Activated T-helper 1 cell treated with Interleukin-2 at 50 U/mL for 16 hours (primary cell): ENCODE measurements around the gene UBE3C.

Experiments
- DNase-seq: peaks from one replicate; pipeline ENCODE4 v3.0.0-alpha.2; 2020; ENCODE audit warnings: low read depth

UBE3C gene

DNA sequence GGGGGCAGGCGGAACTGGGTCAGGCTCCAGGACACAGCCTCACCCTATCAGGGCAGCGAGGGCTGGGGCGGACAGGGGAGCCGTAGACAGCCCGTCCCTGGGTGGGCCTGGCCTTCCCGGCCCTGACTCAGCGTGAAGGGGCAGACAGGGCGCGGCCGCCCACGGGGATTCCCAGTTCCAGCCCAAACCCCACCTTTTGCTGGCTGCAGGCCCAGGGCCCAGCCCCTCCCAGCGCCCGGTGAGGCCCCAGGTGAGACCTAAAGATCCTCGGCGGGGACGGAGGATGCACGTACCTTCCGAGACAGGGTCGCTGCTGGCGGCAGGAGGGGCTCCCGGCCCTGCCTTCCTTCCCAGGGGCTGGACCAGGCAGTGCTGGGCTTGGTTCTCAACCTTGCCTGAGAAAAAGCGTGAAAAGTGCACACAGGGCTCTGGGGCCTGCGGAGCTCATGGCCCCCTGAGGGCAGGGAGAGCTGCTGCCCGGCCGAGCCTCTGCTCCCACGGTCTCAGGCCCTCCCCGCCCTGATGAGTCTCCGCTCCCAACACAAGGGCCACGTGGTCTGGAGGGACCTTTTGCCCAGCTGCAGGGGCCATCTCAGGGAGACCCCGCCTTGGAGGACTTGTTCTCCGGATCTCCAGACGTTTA, 154.2 kb downstream of the UBE3C start:
- DNase-seq = no peak

DNA sequence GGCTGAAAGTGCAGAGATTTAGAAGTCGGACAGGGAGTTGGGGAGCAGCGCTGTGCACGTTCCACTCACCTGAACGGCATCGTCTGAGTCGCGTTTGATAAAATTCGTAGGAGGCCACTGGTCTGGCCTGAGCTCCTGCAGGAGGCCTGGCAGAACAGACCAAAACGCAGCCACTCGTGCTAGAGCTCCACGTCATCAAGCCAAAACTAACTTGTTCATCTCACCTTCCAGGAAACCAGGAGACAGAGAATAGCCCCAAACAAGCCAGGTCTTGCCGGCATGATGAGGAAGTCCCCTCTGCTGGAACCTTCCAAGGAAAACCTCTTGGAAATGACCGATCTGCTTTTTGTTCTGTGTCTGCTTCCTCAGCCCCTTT, 154.7 kb downstream of the UBE3C start:
- DNase-seq = no peak

DNA sequence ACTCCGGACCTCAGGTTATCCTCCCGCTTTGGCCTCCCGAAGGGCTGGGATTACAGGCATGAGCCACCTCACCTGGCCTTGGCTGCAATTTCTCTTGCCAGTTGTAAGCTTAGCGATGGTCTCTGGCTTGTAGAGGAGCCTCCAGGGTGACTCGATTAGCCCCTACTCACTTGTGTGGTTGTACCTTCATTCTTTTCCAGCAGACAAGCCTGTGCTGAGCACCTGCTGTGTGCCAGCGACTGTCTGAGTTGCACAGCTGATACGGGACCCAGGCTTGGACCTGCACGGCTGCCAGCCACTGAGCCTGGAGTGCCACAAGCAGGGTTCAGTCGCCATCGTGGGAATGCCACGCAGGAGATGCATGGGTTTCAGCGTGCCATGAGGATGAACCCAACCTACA, 156.0 kb downstream of the UBE3C start:
- DNase-seq = no peak

DNA sequence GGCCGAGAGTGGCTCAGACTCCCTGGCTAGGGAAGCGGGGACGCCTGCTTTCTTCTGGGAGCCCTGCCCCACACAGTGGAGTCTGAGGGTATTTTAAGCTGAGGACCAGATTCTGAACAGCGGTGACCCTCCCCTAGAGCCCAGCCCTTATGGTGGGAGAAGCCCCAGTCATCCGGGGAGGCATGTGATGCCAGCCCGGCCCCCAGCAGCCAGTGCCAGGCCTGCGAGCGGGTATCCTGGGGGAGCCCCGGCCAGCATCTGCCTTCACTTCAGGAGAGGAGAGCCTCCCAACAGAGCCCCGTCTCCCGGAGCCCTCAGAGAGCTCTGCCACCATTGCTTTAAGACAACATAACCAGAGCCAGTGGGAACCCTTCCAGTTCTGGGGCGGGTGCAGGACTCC, 156.6 kb downstream of the UBE3C start:
- DNase-seq = no peak

DNA sequence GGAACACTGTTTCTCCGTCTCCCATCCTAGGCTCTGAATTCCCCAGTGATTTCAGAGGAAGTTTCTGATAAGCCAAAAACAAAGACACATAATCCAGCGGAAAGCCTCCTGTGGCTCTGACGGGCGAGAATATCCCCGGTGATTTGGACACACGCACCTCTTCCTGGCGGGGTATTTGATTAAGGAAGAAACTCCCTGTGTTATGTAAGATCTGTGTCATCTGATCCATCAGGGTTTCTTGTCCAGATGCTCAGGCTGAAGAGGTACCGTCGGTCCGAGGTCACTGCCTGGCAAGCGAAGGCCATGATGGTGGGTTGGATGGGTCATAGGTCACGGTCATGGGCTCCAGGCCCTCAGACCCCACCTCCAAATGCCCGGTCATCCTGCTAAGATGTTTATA, 158.5 kb downstream of the UBE3C start:
- DNase-seq = no peak

DNA sequence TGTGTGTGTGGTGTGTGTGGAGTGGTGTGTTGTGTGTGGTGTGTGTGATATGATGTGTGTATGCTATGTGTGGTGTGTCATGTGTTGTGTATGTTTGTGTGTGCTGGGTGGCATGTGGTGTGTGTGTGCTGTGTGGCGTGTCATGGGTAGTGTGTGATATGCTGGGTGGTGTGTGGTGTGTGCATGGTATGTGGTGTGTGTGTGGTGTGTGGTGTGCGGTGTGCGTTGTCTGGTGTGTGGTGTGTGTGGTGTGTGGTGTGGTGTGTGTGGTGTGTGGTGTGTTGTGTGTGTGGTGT, 160.5 kb downstream of the UBE3C start:
- DNase-seq = no peak

DNA sequence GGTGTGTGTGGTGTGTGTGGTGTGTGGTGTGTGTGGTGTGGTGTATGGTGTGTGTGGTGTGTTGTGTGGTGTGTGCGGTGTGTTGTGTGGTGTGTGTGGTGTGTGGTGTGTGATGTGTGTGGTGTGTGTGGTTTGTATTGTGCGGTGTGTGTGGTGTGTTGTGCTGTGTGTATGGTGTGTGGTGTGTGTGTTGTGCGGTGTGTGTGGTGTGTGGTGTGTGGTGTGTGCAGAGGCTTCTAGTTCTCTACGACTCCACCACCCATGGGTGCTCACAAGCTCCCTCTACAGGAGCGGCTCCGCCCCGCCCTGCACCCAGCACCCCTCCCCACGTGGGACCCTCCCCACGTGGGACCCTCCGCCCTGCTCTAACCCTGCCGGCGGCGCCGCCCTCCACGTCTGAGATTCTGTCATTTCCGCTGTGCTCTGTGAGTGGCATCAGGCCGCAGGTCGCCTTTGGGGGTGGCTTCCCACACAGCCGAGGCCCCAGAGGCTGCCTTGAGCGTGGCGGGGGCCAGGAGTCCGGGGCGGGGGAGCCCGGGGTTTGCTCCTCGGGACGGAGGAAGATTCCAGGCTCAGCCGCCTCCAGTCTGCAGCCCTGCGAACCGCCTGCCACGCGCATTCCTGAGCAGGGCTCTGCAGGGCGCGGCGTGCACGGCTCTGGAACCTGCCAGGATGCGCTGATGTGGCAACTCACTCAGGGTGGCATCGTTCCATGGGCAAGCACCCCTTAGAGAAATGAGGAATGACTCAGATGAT, 161.1 kb downstream of the UBE3C start:
- peak; percentile 13 for DNase-seq

DNA sequence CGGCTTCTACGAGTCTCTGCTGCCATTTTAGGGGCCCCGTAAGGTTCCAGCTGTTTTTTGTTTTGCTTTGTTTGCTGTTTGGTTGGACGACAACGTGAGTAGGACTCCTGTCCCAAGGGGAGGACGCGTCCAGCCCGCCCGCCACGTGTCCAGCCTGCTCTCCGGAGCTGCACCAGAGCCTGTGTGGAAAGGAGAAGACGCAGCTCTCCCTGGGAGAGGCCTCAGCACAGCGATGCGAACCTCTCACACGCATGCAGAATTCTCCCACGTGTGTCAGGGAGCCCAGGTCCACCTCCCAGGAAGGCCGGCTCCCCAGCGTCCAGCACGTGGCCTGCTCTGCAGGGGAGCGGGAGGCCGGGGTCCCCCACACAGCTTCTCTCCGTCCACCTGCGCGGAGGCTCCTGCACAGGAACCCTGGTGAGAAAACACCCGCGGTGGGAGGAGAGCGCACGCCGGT, 161.7 kb downstream of the UBE3C start:
- DNase-seq = no peak

DNA sequence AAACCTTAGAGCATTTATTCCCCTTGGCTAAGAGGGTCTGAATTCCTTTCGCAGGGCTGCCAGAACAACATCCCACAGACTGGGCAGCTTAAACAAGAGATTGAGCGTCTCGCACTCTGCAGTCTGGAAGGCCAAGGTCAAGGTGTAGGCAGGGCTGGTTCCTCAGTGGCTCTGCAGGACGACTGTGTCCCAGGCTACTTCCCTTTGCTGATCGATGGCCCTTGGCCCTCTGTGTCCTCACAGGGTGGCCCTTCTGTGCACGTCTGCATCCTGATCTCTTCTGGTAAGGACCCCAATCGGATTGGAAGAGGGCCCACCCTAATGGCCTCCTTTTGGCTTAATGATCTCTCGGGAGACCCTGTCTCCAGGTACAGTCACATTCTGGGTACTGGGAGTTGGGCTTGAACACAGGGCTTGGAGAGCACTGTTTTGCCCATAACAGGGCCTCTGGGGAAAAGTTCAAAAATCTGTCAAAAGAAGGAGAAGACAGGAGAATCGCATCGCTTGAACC, 162.9 kb downstream of the UBE3C start:
- DNase-seq = no peak

DNA sequence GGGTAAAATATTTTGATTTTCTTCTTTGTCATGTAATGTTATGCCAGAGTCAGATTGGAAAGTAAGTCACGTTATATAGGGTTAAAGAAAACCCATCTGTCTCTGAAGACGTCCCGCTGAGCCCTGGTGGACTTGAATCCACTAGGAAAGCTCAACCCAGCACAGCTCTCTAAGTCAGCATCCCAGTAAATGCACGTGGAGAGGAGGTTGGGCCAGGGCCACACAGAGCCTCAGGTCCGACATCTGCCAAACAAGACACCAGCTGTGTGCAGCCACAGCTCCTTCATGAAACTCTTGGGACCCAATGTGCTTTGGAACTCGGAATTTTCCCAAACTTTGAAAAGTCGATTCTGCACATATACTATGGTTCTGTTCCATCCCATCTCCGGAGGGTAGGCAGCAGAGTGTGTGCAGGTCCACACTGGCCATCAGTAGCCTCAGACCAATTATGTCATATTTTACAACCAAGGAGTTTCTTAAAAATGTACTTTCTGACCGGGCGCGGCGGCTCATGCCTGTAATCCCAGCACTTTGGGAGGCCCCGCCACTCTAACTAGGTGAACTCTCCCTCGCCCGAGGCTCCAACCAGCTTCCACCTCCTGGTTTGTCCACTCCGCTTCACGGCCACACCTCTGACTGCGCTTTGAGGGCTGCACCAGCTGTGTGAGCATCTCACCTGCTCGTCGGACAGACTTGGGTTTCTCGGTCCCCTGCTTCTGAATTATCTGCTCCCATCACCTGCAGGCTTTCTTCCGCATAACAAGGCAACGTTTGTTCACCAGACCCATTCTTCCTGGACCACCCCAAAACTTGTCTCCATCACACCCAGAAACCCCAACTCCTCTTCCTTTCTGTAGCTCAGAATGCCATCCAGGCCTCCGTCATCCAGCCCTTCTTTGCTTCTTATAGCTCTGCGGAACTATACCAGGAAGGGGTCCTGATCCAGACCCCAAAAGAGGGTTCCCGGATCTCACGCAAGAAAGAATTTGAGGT, 168.4 kb downstream of the UBE3C start:
- no peak for DNase-seq

DNA sequence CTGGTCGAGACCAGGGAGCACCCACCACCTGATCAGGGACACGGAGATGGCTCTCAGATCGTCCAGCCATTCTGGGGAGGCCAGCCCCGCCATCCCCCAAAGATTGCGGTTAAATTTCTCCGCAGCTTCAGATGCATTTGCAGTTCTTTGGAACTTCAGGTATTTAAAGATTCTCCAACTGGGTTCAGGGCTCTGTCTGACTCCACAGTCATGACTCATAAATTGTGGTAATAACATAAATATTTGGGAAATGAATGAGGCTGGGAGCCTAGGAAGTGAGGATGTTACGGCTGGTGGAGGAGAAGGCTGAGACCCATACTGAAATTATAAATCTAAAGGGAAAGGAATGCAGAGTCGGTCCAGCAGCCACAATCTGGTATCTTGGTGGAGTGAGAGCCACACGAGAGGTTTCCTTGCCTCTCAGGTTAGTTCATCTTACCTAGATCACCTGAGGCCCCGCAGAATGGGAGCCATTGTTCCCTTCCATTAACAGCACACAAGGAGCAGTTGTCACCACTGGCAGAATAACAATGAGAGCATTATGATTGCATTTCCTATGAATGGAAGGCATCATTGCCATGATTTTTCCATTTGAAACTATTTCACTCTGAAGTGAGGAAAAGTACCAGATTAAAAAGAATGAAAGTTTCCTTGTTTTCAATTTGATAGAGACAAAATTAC, 171.4 kb downstream of the UBE3C start:
- DNase-seq = no peak

DNA sequence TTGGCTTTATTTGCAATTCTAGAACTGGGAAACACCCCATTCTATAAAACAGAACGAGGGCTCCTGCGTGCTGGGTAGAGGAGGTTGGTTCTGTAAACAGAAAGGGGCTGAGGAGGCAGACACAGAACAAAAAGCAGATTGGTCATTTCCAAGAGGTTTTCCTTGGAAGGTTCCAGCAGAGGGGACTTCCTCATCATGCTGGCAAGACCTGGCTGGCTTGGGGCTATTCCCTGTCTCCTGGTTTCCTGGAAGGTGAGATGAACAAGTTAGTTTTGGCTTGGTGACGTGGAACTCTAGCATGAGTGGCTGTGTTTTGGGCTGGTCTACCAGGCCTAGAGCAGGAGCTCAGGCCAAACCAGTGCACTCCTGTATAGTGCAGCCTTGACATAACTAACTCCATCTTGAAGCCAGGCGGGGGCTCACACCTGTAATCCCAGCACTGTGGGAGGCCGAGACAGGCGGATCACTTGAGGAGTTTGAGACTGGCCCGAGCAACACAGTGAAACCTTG, 172.0 kb downstream of the UBE3C start:
- no peak for DNase-seq

DNA sequence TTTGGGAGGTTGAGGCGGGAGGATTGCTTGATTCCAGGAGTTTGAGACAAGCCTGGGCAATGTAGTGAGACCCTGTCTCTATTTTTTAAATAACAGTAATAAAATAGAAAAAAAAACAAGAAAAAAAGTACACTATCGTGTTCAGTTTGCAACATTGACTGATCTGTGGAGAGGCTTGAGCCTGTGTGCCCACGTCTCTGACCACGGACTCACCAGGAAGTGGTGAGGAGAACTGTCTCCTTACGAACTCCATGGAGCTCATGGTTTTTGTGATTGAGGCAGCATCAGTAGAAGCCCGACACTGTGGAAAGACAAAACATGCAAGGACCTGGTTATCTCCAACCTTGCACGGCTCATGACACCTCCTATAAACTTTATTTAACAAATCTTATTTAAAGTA, 174.2 kb downstream of the UBE3C start:
- no peak for DNase-seq

DNA sequence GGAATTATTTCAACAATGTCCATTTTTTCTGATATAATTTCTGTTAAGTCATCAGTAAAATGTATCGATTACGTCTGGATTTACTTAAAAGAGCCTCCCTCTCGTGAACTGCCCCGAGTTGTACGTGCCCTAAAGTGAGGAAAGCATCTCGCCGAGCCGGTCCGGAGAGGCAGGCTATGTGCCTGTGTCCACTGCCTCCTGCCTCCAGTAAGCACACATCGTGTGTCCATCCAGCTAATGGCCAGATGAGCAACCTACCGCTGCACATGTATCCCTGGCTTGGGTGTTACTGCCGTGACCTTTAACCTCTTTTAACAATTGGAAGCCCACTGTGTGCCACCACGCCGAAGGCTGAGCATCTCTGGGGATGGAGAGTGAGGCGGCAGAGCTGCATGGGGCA, 174.9 kb downstream of the UBE3C start:
- DNase-seq = no peak

DNA sequence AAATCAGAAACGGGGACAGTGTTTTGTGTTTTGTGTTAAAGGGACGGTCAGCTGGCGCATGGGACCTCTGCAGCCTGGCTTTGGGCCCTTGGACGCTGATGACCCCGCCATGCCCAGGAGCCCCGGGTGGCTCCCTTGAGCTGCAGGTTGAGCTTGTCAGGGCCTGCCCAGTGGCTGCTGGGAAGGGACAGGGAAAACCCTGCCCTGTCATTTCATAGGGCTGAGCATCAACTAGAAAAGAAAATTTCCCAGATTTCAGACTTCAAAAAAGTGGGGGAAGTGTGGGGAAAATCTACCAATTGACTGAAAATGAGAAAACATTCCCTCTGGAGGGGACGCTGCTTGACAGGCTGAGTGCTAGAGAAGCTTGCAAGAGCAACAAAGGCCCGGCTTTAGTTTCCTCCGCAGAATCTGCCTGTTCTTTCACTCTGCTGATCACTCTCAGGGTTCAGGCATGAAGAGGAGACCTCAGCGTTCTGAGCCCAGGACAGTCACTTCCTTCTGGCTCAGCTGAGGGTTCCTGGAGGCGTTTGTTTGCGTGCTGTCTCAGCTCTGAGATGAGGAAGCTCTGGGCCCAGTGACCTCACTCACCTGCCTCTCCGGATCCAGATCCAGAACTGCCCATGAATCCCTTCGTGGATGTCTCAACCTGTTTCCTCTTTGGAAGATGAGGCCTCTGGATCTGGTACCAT, 179.4 kb downstream of the UBE3C start:
- DNase-seq = no peak
